Measurements from ENCODE around the gene MCC. TPM values are rescaled to one million over a fixed set of nuclear protein-coding genes. Genes with fewer than 3 reads are reported as not detected.

Gene MCC
- total RNA-seq, 1 experiment from 2014 or later = 7.6 TPM

DNA sequence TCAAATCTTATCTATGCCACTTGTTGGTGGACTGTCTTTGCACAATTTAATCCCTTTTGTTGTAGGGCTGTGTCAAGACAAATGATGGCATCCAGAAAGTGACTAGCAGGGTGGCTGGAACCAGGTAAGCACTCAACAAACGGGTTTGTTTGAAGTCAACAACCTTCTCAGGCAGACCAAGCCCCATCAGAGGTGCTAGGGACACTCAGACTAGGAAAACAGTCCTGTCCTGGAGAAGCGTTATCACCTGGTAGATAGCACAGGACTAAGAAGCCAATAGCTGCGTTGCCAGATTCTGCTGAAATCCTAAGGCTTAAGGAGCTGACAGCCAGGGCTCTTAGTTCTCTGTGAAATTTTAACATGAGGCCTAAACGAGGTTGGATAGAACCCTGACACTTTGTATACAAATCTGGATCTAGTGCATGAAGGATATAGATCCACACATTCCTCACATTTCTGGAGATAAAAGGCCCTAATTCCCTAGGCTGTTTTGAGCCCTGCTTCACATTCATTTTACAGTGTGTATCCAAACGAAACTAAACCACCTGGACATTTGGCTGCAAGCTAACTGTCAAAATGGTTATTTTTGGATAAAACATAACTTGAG lies 331.9 kb downstream of the MCC start:
- Histone ChIP-seq H3K18ac (ENCODE audit: insufficient read length, low read depth, low read length) (no peak overlapping the region), H4K20me1 (ENCODE audit: control insufficient read depth, insufficient read depth, insufficient read length) (no peaks in the 10 kb centered on the region), H3K4me2 (ENCODE audit: insufficient read depth, insufficient read length, low read length) (no peak overlapping the region), H3K79me1 (ENCODE audit: insufficient read depth, low read depth, low read length, poor library complexity, severe bottlenecking) (no peaks in the 10 kb centered on the region), H2AK5ac (ENCODE audit: insufficient read length, low read length) (no peak overlapping the region), H2BK20ac (ENCODE audit: low read depth, low read length, poor library complexity, severe bottlenecking) (no peak overlapping the region), H2BK12ac (ENCODE audit: insufficient read length, low read depth, low read length) (no peak overlapping the region), H2BK120ac (ENCODE audit: low read depth, low read length, poor library complexity, severe bottlenecking) (no peak overlapping the region), H2BK15ac (ENCODE audit: low read depth, low read length) (no peak overlapping the region), H3K4ac (ENCODE audit: low read depth, low read length) (no peak overlapping the region), H4K91ac (ENCODE audit: insufficient read length, low read depth, low read length) (no peak overlapping the region), H2AFZ (ENCODE audit: low read length) (no peak overlapping the region), H3K23me2 (ENCODE audit: insufficient read length, low read depth, low read length, poor library complexity, severe bottlenecking) (no peaks in the 10 kb centered on the region), H4K8ac (replicated peaks; ENCODE audit: insufficient read length, low read depth, low read length) (no peak overlapping the region), H4K5ac (ENCODE audit: insufficient read length, low read depth, low read length) (no peak overlapping the region), H2BK5ac (ENCODE audit: insufficient read length, low read length) (no peak overlapping the region), H3K79me2 (ENCODE audit: insufficient read depth, low read length) (no peaks in the 10 kb centered on the region; the same call in 1 of the 2 replicates), H3K9me3 (ENCODE audit: control insufficient read depth, low read depth, low read length) (no peaks in the 10 kb centered on the region), H3K9ac (ENCODE audit: extremely low read depth, insufficient read length, low read length) (no peak overlapping the region), H3K14ac (ENCODE audit: insufficient read depth, low read length) (no peak overlapping the region), H3K23ac (ENCODE audit: insufficient read length, low read depth, low read length) (no peak overlapping the region), H3T11ph (ENCODE audit: low read length) (no peak overlapping the region), H3K27ac (ENCODE audit: insufficient read length, low read depth, low read length) (no peak overlapping the region), H3K4me1 (ENCODE audit: insufficient read depth, low read length) (peaks cover 3% of the 10 kb centered on the region; the same call in 1 of the 2 replicates), H3K27me3 (ENCODE audit: insufficient read depth, low read length) (no peaks in the 10 kb centered on the region), H3K56ac (ENCODE audit: insufficient read length, low read depth, low read length) (no peak overlapping the region)
- Mint-ChIP-seq H3K9me3 (no peaks in the 10 kb centered on the region), H3K36me3 (ENCODE audit: insufficient read depth in 1 of 3, low read depth in 3 of 3) (no peaks in the 10 kb centered on the region), H3K27me3 (ENCODE audit: low read depth) (no peaks in the 10 kb centered on the region), H3K4me1 (peaks cover 16 to 23% of the 10 kb centered on the region in 2 experiments), H3K27ac (no peak overlapping the region), H3K4me3 (no peak overlapping the region)
- TF ChIP-seq, protein P1, sequence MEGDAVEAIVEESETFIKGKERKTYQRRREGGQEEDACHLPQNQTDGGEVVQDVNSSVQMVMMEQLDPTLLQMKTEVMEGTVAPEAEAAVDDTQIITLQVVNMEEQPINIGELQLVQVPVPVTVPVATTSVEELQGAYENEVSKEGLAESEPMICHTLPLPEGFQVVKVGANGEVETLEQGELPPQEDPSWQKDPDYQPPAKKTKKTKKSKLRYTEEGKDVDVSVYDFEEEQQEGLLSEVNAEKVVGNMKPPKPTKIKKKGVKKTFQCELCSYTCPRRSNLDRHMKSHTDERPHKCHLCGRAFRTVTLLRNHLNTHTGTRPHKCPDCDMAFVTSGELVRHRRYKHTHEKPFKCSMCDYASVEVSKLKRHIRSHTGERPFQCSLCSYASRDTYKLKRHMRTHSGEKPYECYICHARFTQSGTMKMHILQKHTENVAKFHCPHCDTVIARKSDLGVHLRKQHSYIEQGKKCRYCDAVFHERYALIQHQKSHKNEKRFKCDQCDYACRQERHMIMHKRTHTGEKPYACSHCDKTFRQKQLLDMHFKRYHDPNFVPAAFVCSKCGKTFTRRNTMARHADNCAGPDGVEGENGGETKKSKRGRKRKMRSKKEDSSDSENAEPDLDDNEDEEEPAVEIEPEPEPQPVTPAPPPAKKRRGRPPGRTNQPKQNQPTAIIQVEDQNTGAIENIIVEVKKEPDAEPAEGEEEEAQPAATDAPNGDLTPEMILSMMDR (conservative IDR thresholded peaks at IDR 0.05) = no peak
- WGBS (ENCODE audit: extremely low coverage, insufficient read length, low lambda C conversion rate) = no CpG with 5 or more reads among the region's 5 CpGs
- no peak for DNase-seq

Measured in H9 (cell line).